Measurements from ENCODE around the gene EYS. TPM values are rescaled to one million over a fixed set of nuclear protein-coding genes. Genes with fewer than 3 reads are reported as not detected.

The EYS gene
- total RNA-seq, 1 experiment from 2014 or later: not detected

DNA sequence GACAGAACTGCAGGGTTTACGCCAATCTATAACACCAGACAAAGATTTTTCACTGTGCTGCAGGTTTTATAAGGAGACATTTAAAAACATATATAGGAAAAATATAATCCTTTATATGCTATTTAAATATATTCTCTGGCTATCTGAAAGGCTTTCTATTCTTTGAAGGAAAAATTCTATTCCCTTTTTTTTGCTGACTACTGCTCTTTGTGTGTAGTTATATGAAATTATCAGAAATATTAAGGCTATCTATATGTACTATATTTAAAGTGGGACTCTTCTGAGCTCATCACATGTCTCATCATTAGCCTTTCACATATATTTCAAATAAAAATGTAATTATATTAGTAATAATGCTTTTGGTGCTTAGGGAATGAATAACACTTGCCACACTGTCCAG lies 930.7 kb downstream of the EYS start (continued):
- no peak for TF ChIP-seq POLR2AphosphoS5 (IDR thresholded peaks at IDR 0.05; ENCODE audit: low read depth, low read length)

DNA sequence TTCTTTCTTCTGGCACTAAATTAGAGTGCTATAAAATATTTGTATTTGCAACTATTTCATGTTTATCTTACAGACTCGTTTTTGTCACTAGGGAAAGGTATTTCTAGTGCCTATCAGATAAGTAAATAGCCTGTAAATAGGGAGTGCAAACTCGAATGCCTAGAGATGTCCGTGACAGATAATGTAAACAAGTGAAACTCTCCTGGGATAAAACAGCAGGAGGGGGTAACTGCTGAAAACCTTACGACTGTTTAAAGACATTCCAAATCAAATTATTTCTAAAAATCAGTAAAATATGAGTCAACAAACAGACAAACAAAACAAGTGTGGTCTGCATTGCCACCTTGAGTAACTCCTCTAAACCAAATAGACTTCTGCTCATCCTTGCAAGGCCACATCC lies 932.1 kb downstream of the EYS start:
- BruUV-seq (replicated peaks): no TSS peak
- CTCF ChIA-PET: no interaction called here
- H3K9ac ChIP-seq (ENCODE audit: low read length): no peak overlapping the region
- H3K36me3 ChIP-seq (ENCODE audit: control insufficient read depth in 1 of 2, insufficient read depth in 2 of 2, low read length in 2 of 2): no peaks in the 10 kb centered on the region
- no peak overlapping the region for H3K27ac ChIP-seq (ENCODE audit: low read depth, low read length)
- H3K9me3 ChIP-seq (ENCODE audit: control insufficient read depth in 1 of 2, insufficient read depth in 1 of 2, low read depth in 1 of 2, low read length in 2 of 2): peaks cover 15 to 24% of the 10 kb centered on the region in 2 experiments; a peak in 3 of 4 replicates
- no peaks in the 10 kb centered on the region for H3K4me1 ChIP-seq (ENCODE audit: control insufficient read depth in 1 of 2, insufficient read depth in 2 of 2, low read length in 2 of 2)
- no peak overlapping the region for H3K4me3 ChIP-seq (replicated peaks in 1 of 2; ENCODE audit: low read depth in 1 of 2, low read length in 2 of 2)
- H2AFZ ChIP-seq (ENCODE audit: low read depth, low read length, poor library complexity, severe bottlenecking): no peak overlapping the region
- DNase-seq (ENCODE audit: low read depth, low spot score) (no peak), ATAC-seq (no peak)
- no peak overlapping the region for H3K4me2 ChIP-seq (ENCODE audit: low read length)
- no peaks in the 10 kb centered on the region for H3K79me2 ChIP-seq (ENCODE audit: insufficient read depth, low read length)
- TF ChIP-seq SP1 (IDR thresholded peaks at IDR 0.05; ENCODE audit: low read depth) (no peak), POLR2A (IDR thresholded peaks at IDR 0.05; ENCODE audit: borderline replicate concordance, extremely low read depth, insufficient read depth, insufficient read length) (no peak), RAD21 (IDR thresholded peaks at IDR 0.05; ENCODE audit: low read depth) (no peak), EGR1 (IDR thresholded peaks at IDR 0.05; ENCODE audit: low read depth) (no peak), JUND (IDR thresholded peaks at IDR 0.05) (no peak), SRF (IDR thresholded peaks at IDR 0.05; ENCODE audit: low read depth) (no peak)
- TF ChIP-seq, protein P1, sequence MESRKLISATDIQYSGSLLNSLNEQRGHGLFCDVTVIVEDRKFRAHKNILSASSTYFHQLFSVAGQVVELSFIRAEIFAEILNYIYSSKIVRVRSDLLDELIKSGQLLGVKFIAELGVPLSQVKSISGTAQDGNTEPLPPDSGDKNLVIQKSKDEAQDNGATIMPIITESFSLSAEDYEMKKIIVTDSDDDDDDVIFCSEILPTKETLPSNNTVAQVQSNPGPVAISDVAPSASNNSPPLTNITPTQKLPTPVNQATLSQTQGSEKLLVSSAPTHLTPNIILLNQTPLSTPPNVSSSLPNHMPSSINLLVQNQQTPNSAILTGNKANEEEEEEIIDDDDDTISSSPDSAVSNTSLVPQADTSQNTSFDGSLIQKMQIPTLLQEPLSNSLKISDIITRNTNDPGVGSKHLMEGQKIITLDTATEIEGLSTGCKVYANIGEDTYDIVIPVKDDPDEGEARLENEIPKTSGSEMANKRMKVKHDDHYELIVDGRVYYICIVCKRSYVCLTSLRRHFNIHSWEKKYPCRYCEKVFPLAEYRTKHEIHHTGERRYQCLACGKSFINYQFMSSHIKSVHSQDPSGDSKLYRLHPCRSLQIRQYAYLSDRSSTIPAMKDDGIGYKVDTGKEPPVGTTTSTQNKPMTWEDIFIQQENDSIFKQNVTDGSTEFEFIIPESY (IDR thresholded peaks at IDR 0.05; ENCODE audit: extremely low read depth, insufficient replicate concordance, low read length): no peak
- TF ChIP-seq, protein P2, sequence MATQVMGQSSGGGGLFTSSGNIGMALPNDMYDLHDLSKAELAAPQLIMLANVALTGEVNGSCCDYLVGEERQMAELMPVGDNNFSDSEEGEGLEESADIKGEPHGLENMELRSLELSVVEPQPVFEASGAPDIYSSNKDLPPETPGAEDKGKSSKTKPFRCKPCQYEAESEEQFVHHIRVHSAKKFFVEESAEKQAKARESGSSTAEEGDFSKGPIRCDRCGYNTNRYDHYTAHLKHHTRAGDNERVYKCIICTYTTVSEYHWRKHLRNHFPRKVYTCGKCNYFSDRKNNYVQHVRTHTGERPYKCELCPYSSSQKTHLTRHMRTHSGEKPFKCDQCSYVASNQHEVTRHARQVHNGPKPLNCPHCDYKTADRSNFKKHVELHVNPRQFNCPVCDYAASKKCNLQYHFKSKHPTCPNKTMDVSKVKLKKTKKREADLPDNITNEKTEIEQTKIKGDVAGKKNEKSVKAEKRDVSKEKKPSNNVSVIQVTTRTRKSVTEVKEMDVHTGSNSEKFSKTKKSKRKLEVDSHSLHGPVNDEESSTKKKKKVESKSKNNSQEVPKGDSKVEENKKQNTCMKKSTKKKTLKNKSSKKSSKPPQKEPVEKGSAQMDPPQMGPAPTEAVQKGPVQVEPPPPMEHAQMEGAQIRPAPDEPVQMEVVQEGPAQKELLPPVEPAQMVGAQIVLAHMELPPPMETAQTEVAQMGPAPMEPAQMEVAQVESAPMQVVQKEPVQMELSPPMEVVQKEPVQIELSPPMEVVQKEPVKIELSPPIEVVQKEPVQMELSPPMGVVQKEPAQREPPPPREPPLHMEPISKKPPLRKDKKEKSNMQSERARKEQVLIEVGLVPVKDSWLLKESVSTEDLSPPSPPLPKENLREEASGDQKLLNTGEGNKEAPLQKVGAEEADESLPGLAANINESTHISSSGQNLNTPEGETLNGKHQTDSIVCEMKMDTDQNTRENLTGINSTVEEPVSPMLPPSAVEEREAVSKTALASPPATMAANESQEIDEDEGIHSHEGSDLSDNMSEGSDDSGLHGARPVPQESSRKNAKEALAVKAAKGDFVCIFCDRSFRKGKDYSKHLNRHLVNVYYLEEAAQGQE (IDR thresholded peaks at IDR 0.05; ENCODE audit: low read depth): no peak
- no peaks in the 10 kb centered on the region for H3K9me2 ChIP-seq (ENCODE audit: insufficient read depth)
- RAD21 ChIA-PET (ENCODE audit: low non-redundant PET in 1 of 2, low total read pairs in 2 of 2, uncharacterized antibody in 2 of 2, unreplicated experiment in 2 of 2): no interaction called here
- intact Hi-C loops (cut with micrococcal nuclease): no loop called here
- H4K20me1 ChIP-seq (ENCODE audit: insufficient read depth): no peaks in the 10 kb centered on the region
- POLR2A ChIA-PET: no interaction called here
- H3K27me3 ChIP-seq (ENCODE audit: insufficient read depth, low read length): no peaks in the 10 kb centered on the region
